HEK293 (cell line): ENCODE data around the gene MYOZ3.

ENCODE experiments used
- CTCF ChIA-PET: fragments of 350-600 bp; formaldehyde crosslinking; extraction: SDS; loops from one replicate; lab custom pipeline; 2021; ENCODE audit warnings: antibody characterized with exemption; lab: Yijun Ruan, JAX
- POLR2A ChIA-PET: fragments of 300-600 bp; formaldehyde crosslinking; extraction: SDS; loops from one replicate; lab custom pipeline; 2020; ENCODE audit warnings: antibody characterized with exemption, inconsistent platforms; lab: Yijun Ruan, JAX
- H3K27ac ChIP-seq: fragments of 200-500 bp; sonication (Bioruptor generic); 2 replicates; pipeline ENCODE4 v1.5.1; 2014; ENCODE audit warnings: low read depth, low read length, control low read depth, inconsistent platforms; ENCODE audit errors: extremely low read depth
- H3K36me3 ChIP-seq, 2 experiments: fragments of 200-500 bp in 1 of 2; sonication (Bioruptor generic) in 1 of 2; 1 replicate in 1 of 2; 2 replicates in 1 of 2; pipeline ENCODE4 v1.5.1; 2014 to 2017; ENCODE audit warnings: inconsistent platforms in 2 of 2, low read length in 2 of 2; ENCODE audit not compliant: control insufficient read depth in 2 of 2, insufficient read depth in 1 of 2
- H3K4me1 ChIP-seq: fragments of 200-500 bp; sonication (Bioruptor generic); 2 replicates; pipeline ENCODE4 v1.5.1; 2014; ENCODE audit warnings: mild to moderate bottlenecking, low read length, inconsistent platforms; ENCODE audit not compliant: control insufficient read depth, insufficient read depth
- H3K4me3 ChIP-seq: 2 replicates; pipeline ENCODE4 v1.5.1; 2011; ENCODE audit warnings: low read depth, mild to moderate bottlenecking, control low read depth, low read length, moderate library complexity
- H3K9me3 ChIP-seq: fragments of 200-500 bp; sonication (Bioruptor generic); 2 replicates; pipeline ENCODE4 v1.5.1; 2014; ENCODE audit warnings: low read depth, low read length, inconsistent platforms; ENCODE audit not compliant: control insufficient read depth, insufficient read depth
- AEBP2 ChIP-seq: fragments of 450-650 bp; formaldehyde crosslinking; IDR thresholded peaks from 2 replicates; pipeline ENCODE4 v1.5.1; 2016; ENCODE audit warnings: missing biosample characterization, missing genetic modification characterization, borderline replicate concordance
- EGR2 ChIP-seq: fragments of 450-650 bp; formaldehyde crosslinking; IDR thresholded peaks from 2 replicates; pipeline ENCODE4 v1.5.1; 2016; ENCODE audit warnings: low read depth, missing biosample characterization, missing genetic modification characterization
- GLIS1 ChIP-seq: fragments of 450-650 bp; formaldehyde crosslinking; IDR thresholded peaks from 2 replicates; pipeline ENCODE4 v1.5.1; 2016; ENCODE audit warnings: missing biosample characterization, missing genetic modification characterization
- KLF9 ChIP-seq: fragments of 450-650 bp; formaldehyde crosslinking; IDR thresholded peaks from 2 replicates; pipeline ENCODE4 v1.5.1; 2016; ENCODE audit warnings: missing biosample characterization, missing genetic modification characterization, low read depth
- SCRT2 ChIP-seq: fragments of 450-650 bp; formaldehyde crosslinking; IDR thresholded peaks from 2 replicates; pipeline ENCODE4 v1.5.1; 2016; ENCODE audit warnings: missing biosample characterization, missing genetic modification characterization
- ZBTB49 ChIP-seq: fragments of 450-650 bp; formaldehyde crosslinking; IDR thresholded peaks from 2 replicates; pipeline ENCODE4 v1.5.1; 2016; ENCODE audit warnings: missing biosample characterization, missing genetic modification characterization, low read depth
- ZBTB7A ChIP-seq: fragments of 450-650 bp; formaldehyde crosslinking; IDR thresholded peaks from 2 replicates; pipeline ENCODE4 v1.5.1; 2016; ENCODE audit warnings: low read depth, missing biosample characterization, missing genetic modification characterization
- ZFP41 ChIP-seq: fragments of 450-650 bp; formaldehyde crosslinking; IDR thresholded peaks from 2 replicates; pipeline ENCODE4 v1.5.1; 2016; ENCODE audit warnings: missing biosample characterization, missing genetic modification characterization, borderline replicate concordance
- ZIC2 ChIP-seq: fragments of 450-650 bp; formaldehyde crosslinking; IDR thresholded peaks from 2 replicates; pipeline ENCODE4 v1.5.1; 2016; ENCODE audit warnings: missing biosample characterization, missing genetic modification characterization
- ZNF16 ChIP-seq: fragments of 450-650 bp; formaldehyde crosslinking; IDR thresholded peaks from 2 replicates; pipeline ENCODE4 v1.5.1; 2016; ENCODE audit warnings: low read depth, missing biosample characterization, missing genetic modification characterization
- ZNF24 ChIP-seq: fragments of 450-650 bp; formaldehyde crosslinking; IDR thresholded peaks from 2 replicates; pipeline ENCODE4 v1.5.1; 2016; ENCODE audit warnings: missing biosample characterization, missing genetic modification characterization
- ZNF311 ChIP-seq: fragments of 450-650 bp; formaldehyde crosslinking; IDR thresholded peaks from 2 replicates; pipeline ENCODE4 v1.5.1; 2017; ENCODE audit warnings: missing biosample characterization, missing genetic modification characterization, borderline replicate concordance
- ZNF423 ChIP-seq: fragments of 450-650 bp; formaldehyde crosslinking; IDR thresholded peaks from 2 replicates; pipeline ENCODE4 v1.5.1; 2016; ENCODE audit warnings: missing biosample characterization, missing genetic modification characterization
- ZNF513 ChIP-seq: fragments of 450-650 bp; IDR thresholded peaks from 2 replicates; pipeline ENCODE4 v1.5.1; 2018; ENCODE audit warnings: missing biosample characterization, missing genetic modification characterization
- ZNF561 ChIP-seq: fragments of 450-650 bp; IDR thresholded peaks from 2 replicates; pipeline ENCODE4 v1.5.1; 2018; ENCODE audit warnings: missing biosample characterization, missing genetic modification characterization, borderline replicate concordance
- ZNF621 ChIP-seq: fragments of 450-650 bp; formaldehyde crosslinking; IDR thresholded peaks from 2 replicates; pipeline ENCODE4 v1.5.1; 2017; ENCODE audit warnings: missing biosample characterization, missing genetic modification characterization
- ZNF626 ChIP-seq: fragments of 450-650 bp; sonication (Bioruptor Pico); formaldehyde crosslinking; IDR thresholded peaks from 2 replicates; pipeline ENCODE4 v1.5.1; 2018; ENCODE audit warnings: missing biosample characterization, missing genetic modification characterization, inconsistent platforms
- ZNF701 ChIP-seq: fragments of 450-650 bp; formaldehyde crosslinking; IDR thresholded peaks from 2 replicates; pipeline ENCODE4 v1.5.1; 2016; ENCODE audit warnings: missing biosample characterization, missing genetic modification characterization
- TF ChIP-seq, protein P1 (sequence below): fragments of 450-650 bp; formaldehyde crosslinking; IDR thresholded peaks from 2 replicates; pipeline ENCODE4 v1.5.1; 2017; ENCODE audit warnings: missing biosample characterization, missing genetic modification characterization

Gene MYOZ3

DNA sequence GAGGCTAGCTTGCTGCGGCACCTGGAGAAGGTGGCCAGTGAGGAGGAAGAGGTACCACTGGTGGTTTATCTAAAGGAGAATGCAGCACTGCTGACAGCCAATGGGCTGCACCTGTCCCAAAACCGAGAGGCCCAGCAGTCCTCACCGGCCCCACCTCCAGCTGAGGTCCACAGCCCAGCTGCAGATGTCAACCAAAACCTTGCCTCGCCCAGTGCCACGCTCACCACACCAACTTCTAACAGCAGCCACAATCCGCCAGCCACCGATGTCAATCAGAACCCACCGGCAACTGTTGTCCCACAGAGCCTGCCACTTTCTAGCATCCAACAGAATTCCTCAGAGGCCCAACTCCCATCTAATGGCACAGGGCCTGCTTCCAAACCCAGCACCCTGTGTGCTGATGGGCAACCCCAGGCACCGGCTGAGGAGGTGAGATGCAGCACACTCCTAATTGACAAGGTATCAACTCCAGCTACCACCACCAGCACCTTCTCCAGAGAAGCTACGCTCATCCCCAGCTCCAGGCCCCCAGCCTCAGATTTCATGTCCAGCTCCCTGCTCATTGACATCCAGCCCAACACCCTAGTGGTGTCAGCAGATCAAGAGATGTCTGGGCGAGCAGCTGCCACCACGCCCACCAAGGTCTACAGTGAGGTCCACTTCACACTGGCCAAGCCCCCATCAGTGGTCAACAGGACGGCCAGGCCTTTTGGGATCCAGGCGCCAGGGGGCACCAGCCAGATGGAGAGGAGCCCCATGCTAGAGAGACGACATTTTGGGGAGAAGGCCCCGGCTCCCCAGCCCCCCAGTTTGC is 12.6 kb upstream of the MYOZ3 start:
- Histone ChIP-seq H3K9me3 (no peaks in the 10 kb centered on the region), H3K36me3 (no peaks in the 10 kb centered on the region), H3K4me1 (peaks cover 9% of the 10 kb centered on the region), H3K27ac (no peak overlapping the region)
- POLR2A ChIA-PET, result no interaction called here
- TF ChIP-seq ZNF513 (tag by site-specific recombination), result no peak
- TF ChIP-seq ZNF24 (tag by site-specific recombination), result no peak
- TF ChIP-seq ZNF423 (tag by site-specific recombination), result no peak
- TF ChIP-seq EGR2 (tag by site-specific recombination), result no peak
- no peak for TF ChIP-seq KLF9 (tag by site-specific recombination)
- TF ChIP-seq ZNF561 (tag by site-specific recombination), result no peak
- no peak for TF ChIP-seq SCRT2 (tag by site-specific recombination)
- TF ChIP-seq, all 188 proteins: peak for 0
- no peak overlapping the region for H3K4me3 ChIP-seq
- CTCF ChIA-PET, result interaction anchor here (0.6 kb wide), 1 partner anchor 19 kb away, joined by 4 read pairs; no protein-coding TSS in a partner anchor

DNA sequence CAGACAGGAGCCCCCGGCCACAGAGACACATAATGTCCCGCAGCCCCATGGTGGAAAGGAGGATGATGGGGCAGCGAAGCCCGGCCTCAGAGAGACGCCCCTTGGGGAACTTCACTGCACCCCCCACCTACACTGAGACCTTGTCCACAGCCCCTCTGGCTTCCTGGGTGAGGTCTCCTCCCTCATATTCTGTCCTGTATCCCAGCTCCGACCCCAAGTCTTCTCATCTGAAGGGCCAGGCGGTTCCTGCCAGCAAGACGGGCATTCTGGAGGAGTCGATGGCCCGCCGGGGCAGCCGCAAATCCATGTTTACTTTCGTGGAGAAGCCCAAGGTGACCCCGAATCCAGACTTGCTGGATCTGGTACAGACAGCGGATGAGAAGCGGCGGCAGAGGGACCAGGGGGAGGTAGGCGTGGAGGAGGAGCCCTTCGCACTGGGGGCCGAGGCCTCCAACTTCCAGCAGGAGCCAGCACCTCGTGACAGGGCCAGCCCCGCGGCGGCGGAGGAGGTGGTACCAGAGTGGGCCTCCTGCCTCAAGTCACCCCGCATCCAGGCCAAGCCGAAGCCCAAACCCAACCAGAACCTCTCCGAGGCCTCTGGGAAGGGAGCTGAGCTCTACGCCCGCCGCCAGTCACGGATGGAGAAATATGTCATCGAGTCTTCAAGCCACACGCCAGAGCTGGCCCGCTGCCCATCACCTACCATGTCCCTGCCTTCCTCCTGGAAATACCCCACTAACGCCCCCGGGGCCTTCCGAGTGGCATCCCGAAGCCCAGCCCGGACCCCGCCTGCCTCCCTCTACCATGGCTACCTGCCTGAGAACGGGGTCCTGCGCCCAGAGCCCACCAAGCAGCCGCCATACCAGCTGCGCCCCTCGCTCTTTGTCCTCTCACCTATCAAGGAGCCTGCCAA is 11.7 kb upstream of the MYOZ3 start:
- TF ChIP-seq AEBP2 (tag by site-specific recombination) (no peak), ZNF561 (tag by site-specific recombination) (no peak), ZNF16 (no peak), ZNF626 (no peak), ZNF701 (no peak)
- TF ChIP-seq, all 188 proteins: peak for 0
- ChIA-PET POLR2A (interaction anchor here (1.4 kb wide), 1 partner anchor 10 kb away, joined by 3 read pairs; no protein-coding TSS in a partner anchor), CTCF (interaction anchor here (9.2 kb wide), 1 partner anchor 89 kb away, joined by 161 read pairs; no protein-coding TSS in a partner anchor)
- Histone ChIP-seq H3K27ac (no peak overlapping the region), H3K36me3 (no peaks in the 10 kb centered on the region), H3K4me1 (peaks cover 9% of the 10 kb centered on the region), H3K9me3 (no peaks in the 10 kb centered on the region), H3K4me3 (no peak overlapping the region)

DNA sequence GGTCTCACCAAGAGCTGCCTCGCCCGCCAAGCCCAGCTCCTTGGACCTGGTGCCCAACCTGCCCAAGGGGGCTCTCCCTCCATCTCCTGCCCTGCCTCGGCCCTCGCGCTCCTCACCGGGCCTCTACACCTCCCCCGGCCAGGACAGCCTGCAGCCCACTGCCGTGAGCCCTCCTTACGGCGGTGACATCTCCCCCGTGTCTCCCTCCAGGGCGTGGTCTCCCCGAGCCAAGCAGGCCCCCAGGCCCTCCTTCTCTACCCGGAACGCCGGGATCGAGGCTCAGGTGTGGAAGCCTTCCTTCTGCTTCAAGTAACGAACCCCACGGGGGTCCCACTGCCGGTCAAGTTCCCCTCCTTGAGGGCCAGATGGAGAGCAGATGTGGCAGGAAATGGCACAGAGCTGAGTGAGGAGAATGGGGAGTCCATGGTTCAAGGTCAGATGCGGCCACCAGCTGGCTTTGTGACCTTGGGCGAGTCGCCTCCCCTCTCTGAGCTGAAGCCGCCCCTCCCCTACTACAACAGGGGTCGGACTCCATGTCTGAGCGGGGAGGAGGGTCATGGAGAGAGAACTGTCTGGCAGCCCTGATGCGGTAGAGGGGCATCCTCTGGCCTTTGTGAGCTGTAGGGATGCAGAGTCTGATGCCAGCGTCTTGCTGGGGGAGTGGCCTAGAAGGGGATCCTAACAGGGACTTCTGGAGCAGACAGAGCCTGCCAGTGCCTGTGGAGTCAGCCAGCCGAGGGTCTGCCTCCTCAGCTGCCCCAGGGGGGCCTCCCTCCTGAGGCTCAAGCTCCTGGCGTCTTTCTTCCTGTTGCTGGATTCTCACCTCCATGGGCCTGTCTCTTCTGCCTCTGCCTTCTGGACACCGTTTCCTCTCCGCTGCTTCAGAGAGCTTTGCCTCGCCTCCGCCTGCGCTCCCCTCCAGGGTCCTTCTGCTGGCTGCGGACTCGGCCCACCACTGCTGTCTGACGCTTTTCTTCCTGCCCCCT is 10.7 kb upstream of the MYOZ3 start:
- ChIA-PET CTCF (interaction anchor here (1.6 to 9.2 kb wide), 2 partner anchors 9 to 90 kb away, joined by 3 to 161 read pairs; no protein-coding TSS in a partner anchor), POLR2A (interaction anchor here (1.4 kb wide), 2 partner anchors 8 to 11 kb away, joined by 3 to 5 read pairs; no protein-coding TSS in a partner anchor)
- H3K9me3 ChIP-seq, result no peaks in the 10 kb centered on the region
- H3K4me1 ChIP-seq, result 0 out of 2 replicates have a peak, but pooled peaks cover 1% of the 10 kb centered on the region
- no peak overlapping the region for H3K27ac ChIP-seq
- no peak overlapping the region for H3K4me3 ChIP-seq
- no peaks in the 10 kb centered on the region for H3K36me3 ChIP-seq
- TF ChIP-seq ZNF311 (no peak), ZNF621 (tag by site-specific recombination) (no peak), ZBTB49 (tag by site-specific recombination) (no peak), GLIS1 (tag by site-specific recombination) (peak; percentile 43; the same call in 1 of the 2 replicates), ZBTB7A (tag by site-specific recombination) (no peak), ZFP41 (no peak), ZIC2 (tag by site-specific recombination) (peak; percentile 58; the same call in 1 of the 2 replicates)
- TF ChIP-seq, protein P1, sequence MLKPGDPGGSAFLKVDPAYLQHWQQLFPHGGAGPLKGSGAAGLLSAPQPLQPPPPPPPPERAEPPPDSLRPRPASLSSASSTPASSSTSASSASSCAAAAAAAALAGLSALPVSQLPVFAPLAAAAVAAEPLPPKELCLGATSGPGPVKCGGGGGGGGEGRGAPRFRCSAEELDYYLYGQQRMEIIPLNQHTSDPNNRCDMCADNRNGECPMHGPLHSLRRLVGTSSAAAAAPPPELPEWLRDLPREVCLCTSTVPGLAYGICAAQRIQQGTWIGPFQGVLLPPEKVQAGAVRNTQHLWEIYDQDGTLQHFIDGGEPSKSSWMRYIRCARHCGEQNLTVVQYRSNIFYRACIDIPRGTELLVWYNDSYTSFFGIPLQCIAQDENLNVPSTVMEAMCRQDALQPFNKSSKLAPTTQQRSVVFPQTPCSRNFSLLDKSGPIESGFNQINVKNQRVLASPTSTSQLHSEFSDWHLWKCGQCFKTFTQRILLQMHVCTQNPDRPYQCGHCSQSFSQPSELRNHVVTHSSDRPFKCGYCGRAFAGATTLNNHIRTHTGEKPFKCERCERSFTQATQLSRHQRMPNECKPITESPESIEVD (tag by site-specific recombination), result no peak
